GM21717 (cell line): ENCODE data around the gene HS6ST1.
"Not testable (repeated sequence)": the region's sequence is repeated elsewhere in the genome, so short reads cannot be mapped to it uniquely, and the experiment has no call there.

Experiments used
- ATAC-seq: cut with Tn5 transposase; IDR thresholded peaks from one replicate; pipeline ENCODE4 v1.9.1; 2021; ENCODE audit warnings: mild to moderate bottlenecking, moderate library complexity; ENCODE audit not compliant: unreplicated experiment

HS6ST1 gene

DNA sequence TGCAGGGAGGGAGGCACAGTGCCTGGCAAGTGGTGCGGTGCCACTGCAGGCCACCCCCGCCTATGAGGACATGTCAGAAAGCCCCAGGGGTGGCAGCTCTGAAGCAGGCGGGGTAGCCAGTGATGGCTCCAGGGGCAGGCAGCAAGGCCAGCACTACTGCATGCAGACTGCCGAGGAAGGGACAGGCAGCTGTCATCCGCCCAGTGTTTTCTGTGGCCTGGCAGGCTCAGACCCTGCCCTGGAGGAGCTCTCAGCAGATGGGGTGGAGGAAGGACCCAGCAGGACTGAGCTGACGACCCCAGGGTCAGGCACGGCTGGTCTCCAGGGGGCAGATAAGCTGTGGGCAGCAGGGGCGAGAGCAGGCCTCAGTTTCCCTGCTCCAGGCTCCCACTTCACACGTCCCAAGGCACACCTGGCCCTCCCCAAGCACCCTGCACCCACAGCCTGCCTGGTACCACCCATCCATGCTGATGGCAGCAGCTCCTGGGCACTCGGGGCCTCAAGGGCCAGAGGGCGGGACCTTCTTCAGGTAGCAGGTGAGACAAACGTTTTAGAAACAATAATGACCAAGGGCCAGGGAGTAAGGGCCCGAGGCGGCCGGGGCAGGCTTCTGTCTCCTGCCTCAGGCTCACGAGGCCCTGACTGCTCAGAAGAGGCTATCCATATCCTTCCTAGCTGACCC lies 48.5 kb downstream of the HS6ST1 start:
- ATAC-seq, result no peak

DNA sequence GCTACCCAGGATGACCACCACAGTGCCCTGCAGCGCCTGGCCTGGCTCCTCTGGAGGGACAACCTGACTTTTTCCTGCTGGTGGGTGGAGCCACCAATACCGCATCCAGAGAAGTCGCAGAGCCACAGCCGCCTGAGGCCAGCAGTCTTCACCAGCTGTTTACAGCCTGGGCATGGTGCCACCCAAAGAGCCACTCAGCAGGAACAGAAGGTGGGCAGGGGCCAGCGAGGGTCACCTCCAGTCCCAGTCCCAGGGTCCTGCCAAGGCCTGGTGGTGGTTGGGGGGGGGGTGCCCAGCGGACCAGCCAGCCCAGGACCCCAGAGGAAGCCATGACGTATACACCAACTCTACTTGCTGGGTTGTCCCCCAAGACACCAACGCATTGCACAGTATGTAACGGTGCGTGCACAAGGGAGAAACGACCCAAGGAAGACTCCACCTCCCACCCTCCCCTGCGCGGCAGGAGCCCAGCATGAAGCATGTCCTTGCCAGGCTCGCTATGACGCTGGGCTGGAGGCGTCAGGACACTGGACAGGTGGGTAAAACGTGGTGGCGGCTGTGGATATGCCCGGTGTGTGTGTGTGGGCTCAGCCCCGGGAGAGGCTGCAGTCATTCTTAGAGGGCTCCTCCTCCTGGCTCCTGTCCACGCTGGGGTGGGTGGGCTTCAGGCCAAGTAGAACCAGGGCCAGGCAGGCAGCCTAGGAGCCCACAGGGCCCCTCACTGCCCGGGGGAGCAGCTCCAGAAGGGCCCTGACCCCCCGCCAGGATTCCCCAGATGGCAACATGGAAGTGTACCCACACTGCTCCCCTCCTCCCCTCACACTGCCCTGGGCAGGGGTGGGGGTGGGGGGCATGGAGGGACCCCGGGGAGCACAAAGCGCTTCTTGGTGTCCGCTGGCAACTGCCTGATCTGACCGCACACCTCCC lies 49.3 kb downstream of the HS6ST1 start:
- ATAC-seq, result no peak

GRCh38 chr2:128268611-128269010 lies 50.1 kb downstream of the HS6ST1 start:
- ATAC-seq, result not testable (repeated sequence)

GRCh38 chr2:128268145-128268544 lies 50.5 kb downstream of the HS6ST1 start:
- not testable (repeated sequence) for ATAC-seq

DNA sequence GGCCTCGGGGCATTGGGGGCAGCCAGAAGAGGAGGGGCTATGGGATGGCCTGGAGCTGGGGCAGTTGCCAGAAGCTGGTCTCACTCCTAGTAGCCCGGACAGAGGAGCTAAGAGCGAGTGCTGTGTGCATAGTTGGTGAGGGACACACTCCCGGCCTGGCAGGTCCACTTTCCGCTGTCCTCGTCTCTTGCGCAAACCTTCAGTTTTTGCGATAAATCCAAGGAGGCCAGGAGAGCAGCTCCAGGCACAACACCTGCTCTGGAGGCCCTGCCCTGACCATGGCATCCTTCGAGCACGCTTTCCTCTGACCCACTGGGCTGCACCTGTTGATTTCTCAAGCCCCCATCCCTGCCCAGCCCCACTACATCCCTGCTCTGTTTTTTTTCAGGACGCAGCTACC lies 51.0 kb downstream of the HS6ST1 start:
- ATAC-seq, result not testable (repeated sequence)

- not testable (repeated sequence) for ATAC-seq
Measured at GRCh38 chr2:128267197-128267596, 51.5 kb downstream of the HS6ST1 start.

DNA sequence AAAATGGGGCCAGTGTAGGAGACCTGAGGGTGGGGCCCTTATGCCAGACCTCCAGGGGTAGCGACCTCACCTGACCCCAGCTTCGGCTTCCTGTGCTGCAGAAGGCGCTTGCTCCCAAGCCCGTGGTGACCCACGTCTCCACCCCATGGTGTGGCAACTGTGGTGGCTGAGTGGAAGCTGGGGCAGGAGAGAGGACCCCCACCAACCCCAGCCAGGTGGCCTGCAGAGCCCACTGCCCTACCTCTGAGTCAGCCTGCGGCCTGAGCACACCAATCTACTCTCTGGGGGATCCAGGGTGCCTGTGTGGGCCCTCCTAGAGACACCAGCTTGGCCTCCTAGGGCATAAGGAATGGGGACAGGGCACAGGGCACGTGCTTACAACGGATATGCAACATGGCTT lies 52.2 kb downstream of the HS6ST1 start:
- ATAC-seq, result not testable (repeated sequence)

- not testable (repeated sequence) for ATAC-seq
Measured at GRCh38 chr2:128265608-128265993, 53.1 kb downstream of the HS6ST1 start.

GRCh38 chr2:128264881-128265607 lies 53.6 kb downstream of the HS6ST1 start:
- no peak for ATAC-seq

DNA sequence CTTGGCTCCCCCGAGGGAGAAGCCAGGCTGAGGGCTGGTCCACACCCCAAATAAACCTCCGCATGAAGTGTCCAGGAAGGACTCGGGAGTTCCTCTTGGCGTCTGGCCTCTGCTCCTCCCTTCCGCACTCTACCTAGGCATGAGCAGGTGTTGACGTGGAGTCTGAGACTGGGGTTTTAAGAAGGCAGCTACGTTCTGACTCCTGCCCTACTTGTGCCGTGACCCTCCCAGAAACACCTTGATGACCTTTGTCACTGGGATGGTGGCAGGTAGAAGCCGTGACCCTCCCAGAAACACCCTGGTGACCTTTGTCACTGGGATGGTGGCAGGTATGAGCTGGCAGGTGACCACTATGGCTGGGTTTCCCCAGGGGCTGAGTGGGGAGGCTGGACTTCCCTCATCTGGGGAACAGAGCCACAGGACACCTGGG lies 54.8 kb downstream of the HS6ST1 start:
- no peak for ATAC-seq

- no peak for ATAC-seq
Measured at GRCh38 chr2:128262315-128263253, 56.1 kb downstream of the HS6ST1 start.

DNA sequence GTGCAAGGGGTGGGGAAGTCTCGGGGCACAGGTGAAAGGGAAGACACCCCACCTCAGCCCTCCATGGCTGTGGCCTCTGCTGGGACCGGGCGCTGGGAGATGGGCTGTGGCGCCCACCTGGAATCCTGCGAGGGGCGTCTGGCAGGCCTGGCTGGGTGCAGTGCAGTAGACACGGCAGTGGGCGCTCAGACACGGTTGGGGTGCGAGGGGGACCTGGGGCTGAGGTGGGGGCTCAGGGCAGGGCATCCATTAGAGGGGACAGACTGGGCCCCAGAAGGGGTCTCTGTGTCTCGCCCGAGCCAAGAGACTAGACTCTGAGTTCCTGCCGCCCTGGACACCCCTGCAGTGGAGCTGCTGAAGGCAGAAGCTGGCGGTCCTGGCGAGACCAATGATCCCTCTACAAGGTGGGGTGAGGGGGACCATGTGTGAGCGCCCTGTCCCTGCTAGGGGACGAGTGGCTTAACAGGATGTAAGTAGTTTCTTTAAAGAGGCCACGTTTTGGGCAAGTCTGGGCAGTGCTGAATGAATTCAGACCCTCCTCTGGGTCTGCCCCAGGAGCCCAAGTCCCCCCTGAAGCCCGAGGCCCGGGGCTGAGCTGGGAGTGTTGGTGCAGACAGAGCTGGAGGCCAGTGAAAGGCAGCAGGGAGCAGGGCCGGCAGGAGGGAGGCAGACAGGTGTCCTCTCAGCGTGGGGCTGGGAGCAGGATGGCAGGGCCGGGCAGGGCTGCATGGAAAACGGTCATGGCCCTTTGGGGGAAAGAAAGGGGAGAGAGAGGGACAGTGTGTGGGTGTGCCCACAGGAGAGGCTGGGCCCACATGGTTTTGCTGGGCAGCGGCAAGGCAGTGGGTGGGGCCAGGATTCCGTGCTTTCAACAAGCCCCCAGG lies 57.2 kb downstream of the HS6ST1 start:
- ATAC-seq, result no peak

- no peak for ATAC-seq
Measured at GRCh38 chr2:128260239-128261138, 58.2 kb downstream of the HS6ST1 start.

DNA sequence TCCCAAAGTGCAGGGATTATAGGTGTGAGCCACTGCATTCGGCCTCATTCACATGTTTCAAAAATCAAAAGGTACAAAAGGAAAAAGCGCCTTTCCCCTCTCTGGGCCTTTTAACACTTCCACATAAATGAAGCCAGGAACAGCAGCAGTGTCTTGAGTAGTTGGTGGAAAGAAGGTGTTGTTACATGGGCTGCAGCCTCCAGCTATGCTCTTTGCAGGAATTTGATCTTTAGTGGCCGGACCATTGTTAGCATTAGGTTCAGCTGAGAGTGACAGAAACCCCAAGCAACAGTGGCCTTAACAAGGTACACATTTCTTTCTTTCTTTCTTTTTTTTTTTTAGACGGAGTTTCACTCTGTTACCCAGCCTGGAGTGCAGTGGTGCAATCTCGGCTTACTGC lies 59.1 kb downstream of the HS6ST1 start:
- no peak for ATAC-seq

GRCh38 chr2:128258218-128258617 lies 60.5 kb downstream of the HS6ST1 start:
- no peak for ATAC-seq

- ATAC-seq, result no peak
Measured at GRCh38 chr2:128252501-128252900, 66.2 kb downstream of the HS6ST1 start.

DNA sequence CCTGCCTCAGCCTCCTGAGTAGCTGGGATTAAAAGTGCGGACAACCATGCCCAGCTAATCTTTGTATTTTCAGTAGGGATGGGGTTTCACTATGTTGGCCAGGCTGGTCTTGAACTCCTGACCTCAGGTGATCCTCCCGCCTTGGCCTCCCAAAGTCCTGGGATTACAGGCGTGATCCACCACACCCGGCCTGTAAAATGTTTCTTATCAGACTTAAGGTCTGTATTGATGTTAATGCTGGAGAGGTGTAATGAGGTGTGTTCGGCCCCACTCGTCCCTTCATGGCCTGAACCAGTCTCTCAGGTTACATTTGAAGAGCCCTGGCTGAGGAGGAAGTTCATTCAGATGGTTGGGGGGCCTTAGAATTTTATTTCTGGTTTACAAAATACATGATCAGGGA lies 66.6 kb downstream of the HS6ST1 start:
- ATAC-seq, result not testable (repeated sequence)
